HG03139 (cell line): ENCODE measurements around the gene LSAMP.

Source experiments
- ATAC-seq: cut with Tn5 transposase; IDR thresholded peaks from one replicate; pipeline ENCODE4 v1.9.1; 2021; ENCODE audit not compliant: unreplicated experiment

The LSAMP gene

DNA sequence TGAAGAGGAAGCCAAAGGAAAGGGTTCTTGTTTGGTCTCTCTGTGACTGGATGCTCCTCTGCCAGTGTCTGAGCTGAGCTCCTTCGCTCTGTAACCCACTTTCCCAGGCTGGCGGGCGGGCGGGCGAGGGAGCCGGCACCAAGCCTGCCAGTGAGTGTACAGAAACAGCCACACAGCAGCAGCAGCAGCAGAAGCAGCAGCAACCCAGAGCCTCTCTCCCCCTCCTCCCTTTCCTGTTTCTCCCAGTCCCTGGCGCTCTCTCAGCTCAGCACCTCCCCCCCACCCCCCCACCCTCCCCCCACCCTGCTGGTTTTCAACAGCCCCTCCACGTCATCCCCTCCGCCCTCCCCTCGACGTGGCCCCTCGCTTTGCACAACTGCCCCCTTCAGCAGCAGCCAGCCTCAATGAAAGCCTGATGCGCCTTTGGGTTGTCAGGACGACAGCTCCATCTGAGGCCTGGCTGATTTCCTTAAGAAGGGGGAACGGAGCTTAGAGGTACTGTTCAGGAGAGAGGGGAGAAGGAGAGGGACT, at the start of gene LSAMP:
TSS of gene LSAMP (minus strand) at position 177 of the 531 bp plus-strand sequence.
- ATAC-seq = no peak

DNA sequence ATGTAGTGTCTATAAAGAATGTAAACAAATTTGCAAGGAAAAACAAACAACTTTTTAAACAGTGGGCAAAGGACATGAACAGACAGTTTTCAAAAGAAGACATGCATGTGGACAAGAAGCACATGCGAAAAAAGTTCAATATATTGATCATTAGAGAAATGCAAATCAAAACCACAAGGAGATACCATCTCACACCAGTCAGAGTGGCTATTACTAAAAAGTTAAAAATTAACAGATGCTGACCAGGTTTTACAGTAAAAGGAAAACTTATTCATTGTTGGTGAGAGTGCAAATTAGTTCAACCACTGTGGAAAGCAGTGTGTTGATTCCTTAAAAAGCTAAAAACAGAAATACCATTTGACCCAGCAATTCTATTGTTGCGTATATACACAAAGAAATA, 47.1 kb upstream of the LSAMP start:
- ATAC-seq = no peak

DNA sequence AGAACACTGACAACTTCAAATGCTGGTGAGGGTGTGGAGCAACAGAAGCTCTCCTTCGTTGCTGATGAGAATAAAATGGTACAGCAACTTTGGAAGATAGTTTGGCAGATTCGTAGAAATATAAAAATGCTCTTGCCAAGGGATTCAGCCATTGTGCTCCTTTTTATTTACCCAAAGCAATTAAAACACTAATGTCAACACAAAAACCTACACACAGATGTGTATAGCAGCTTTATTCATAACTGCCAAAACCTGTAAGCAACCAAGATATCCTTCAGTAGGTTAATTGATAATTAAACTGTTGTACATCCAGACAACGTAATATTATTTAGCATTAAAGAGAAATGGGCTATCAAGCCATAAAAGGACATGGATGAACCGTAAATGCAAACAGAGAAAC, 37.8 kb upstream of the LSAMP start:
- no peak for ATAC-seq

DNA sequence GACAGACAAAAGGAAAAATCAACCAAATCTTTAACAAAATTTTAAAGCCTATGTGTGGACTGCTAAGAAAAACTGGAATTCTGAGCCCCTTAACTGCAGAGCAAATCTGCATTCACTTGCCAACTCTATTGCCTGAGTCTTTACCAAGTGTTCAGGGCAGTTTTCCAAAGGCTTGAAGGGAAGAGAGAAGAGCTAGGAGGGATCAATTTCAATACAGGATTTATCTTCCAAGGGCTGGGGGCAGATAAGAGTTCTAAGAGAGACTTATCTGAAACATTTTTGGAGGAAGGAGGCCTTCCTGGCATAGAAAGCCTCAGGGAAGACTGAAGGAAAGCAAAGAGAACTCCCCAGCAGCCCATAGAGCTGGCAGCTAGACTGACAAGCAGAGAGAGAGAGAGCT, 31.4 kb upstream of the LSAMP start:
- no peak for ATAC-seq

DNA sequence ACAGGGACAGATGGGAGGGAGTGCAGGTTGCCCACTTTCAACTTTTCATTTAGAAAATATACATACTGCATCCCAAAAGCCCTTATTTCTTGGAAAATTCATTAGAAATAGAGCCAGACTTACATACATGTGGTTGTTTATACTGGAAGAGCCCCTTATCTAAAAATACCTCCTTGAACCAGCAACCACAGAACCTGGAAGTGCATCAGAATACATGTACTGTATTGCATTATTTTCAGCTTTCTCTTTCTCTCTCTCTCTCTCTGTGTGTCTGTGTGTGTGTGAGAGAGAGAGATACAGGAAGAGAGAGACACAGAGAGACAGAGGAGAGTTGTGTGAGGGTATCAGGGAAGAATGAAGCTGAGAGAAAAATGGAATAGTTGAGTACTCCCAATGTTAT, 29.5 kb upstream of the LSAMP start:
- no peak for ATAC-seq

DNA sequence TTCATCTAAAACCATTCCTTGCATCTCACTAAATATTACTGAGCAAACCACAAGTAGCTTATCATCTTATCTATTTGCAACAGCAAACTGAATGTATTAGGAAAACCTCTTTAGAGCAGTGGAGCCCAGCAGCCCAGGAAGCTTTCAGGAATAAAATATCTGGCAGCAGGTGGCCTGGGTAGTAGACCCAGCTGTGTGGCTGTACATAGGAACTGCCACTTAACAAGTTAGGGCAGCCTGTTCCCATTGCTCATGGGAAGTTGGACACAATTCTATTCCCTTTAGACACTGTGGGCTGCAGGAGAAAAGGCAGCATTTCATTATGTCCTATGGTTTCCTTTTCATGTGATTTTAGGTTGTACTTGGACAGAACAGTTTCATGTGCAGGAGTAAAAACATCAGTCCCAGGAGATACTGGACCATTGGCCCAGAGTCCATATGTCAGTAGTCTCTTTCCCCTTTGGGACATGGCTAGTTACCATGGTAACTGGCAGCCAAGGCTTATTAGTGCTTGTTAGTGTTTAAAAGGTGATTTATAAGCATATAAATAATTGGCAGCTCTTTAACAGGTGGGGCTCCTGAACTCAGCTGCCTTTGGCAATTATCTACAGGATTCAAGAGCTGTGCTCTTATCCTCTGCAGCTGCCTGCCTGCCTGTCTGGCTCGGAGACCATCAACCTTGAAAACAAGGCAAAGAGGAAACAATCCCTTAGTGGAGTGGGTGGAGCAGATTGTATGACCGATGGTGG, 28.9 kb upstream of the LSAMP start:
- no peak for ATAC-seq

DNA sequence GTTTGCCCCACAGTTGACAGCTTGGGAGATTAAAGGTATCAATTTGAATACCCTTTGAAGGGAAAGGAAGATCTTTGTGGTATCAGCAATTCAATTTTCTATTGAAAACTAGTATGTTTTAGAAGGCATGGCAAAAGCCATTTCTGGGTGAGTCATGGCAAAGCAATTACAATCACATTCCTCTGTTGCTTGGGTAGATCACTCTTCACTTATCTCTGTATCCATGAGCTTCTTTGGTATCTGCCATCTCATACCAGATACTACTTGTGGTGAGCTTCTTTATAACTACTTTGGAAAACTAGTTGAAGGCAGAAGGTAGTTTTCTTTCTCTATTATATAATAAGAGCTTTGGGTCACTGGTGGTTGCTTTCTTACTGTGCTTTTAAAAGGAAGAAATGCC, 28.3 kb upstream of the LSAMP start:
- no peak for ATAC-seq

DNA sequence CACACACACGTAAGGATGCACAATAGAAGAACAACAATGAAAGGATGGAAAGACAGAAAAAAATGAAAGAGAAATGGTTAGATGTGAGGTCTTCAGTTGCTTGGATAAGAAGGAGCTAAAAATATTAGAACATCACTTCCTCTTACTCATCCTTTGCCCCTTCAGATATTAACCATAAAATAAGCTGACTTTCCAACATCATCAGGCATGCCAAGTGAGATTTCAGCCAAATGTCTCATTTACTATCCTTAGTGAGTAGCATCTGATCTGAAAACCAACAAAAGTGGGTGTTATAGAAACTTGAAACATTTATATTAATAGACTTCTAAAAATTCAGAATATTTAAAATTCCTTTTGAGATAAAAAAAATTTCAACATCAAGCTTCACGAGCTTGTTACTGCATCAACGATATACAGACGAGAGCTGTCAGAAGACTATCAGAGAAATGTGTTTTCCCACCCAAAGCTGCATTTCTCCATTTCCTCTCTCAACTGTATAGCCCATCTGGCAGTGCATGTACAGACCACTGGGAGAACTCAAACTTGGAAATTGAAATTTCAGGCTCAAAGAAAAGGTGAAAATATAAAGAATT, 25.4 kb upstream of the LSAMP start:
- ATAC-seq = no peak

DNA sequence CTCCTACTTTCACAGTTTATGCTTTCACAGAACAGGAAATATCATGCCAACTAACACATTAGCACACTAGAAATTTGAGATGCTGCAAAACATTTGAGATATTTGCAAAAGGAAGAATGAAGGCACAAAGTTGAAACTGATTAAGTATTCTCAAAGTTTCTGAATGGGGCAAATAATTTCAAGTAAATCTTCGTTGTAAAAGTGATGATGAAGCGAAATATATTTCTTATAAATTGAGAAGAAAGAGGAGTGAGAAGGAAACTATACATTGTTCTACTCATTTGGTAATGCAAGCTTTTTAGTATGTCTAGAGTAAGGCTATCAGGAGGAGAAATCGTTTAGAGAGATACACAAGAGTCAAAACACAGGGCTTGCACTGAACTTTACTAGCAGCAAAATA, 24.3 kb upstream of the LSAMP start:
- no peak for ATAC-seq

DNA sequence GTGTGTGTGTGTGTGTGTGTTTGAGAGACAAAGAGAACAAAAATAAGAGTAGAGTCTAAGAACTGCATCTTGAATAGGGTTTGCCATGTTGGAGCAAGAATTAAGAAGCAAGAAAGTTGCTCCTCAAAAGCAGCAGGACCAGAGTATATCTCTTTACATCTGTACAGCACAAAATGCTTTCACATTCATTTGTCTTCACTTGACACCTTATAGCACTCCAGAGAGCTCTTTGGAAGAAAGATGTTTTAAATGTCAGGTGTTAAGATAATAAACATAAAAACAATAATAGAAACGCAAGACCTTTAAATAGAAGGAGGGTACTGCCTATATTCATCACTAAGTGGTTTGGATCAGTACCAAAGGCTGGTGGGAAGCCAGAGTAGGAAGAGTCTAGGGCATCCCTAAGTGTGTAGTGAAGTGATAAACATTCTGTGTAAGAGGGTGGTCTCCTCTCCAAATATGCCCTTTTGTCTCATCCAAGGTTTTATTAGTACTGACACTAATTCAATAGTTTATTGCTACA, 19.1 kb upstream of the LSAMP start:
- ATAC-seq = no peak

DNA sequence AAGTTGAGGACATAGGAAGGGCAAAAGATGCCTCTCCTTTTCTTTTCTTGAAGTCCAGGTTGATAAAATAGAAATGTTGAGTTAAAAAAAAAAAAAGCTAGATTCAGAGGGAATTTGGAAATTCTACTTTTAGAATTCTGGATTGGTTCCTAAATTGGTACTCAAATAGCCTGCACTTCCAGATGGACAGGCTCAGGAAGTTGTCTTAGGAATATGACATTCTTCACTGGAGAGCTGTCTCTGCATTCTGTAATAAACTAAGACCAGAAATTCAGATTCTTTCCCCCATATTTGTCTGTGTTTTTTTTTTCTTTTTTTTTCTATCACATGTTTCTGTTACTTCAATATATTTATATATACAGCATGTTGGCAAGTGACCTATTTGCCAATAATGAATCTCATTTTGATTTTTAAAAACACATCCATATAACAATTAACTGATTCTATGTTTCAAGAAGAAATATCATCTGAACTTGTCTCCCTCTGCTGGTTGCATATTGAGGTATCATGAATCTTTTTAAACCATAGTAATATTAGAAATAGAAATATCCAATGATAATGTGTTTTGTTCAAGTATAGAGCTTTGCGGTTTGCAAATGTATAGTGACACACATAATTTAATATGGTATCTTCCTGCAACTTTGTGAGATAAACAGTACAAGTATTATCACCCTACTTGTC, 8.5 kb upstream of the LSAMP start:
- no peak for ATAC-seq

DNA sequence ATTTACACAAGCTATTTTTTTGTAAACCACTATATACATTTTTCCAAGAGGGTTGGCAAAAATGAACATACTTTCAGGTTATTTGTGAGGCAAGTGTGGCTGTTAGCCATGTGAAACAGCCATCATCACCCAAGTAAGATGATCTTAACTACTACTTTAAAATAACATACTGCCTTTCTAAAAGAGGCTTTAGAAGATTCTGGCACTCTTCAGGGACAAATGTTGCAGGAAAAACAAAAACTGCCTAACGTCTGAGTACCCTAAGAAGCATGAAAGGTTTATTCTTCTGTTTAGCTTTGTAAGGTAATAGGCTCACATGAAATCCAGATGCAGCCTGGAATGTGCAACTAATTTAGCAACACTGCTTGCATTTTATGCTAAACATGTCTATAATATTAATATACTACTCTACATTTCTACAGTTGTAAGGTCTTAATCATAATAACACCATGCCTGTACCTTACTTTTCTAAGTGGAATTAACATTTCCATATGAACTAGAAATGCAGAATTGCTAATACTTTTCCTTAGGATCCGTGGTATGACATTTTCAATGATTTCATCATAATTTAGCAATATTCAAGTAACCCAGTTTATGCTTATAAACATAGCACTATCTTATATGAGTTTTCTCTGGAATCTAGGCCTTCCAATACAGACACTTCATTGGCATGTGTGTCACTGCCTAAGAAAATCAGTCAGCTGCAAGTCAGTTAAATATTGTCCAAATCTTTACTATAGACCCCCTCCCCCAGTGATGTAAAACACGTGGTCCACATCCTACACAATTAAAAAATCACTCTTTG, 4.5 kb upstream of the LSAMP start:
- no peak for ATAC-seq

DNA sequence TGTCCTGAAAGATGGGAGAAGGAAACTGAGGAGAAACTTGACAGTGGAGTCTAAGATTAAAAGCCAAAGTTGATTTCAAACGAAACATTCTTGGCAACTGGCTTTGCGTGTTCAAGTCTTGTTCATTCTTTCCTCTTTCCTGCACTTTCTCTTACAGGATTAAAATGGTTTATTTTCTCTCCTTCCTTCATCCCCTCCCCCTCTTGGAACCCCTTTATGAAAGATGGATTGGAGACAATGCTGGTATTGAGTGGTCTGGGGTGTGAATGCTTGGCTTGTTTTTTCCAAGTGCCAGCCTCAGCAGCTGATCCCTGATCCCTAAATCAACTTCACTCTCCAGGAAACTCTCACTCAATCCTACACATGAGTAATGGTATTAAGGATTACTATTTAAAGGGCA, 703 bp upstream of the LSAMP start:
- ATAC-seq = no peak

DNA sequence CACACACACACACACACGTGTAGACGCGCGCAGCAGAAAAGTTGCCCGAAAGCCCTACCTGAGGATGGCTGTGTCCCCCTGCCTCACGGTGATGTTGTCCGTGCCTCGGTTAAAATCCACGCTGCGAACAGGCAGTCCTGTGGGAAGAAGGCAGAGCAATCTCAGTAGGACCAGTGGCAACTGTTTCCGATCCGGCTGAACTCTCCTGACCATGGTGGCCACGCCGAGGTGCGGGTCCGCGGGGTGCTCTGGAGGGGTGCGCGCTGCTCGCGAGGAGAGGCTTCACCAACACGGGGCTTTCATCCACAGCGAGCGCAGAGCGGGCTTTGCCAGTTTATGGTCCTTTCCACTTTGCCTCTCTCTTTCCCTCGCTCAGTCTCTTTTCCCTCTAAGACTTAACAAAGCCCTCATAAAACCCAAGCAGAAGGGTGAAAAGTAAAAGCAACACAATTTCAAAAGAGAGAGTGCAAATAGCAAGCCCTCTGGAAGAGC, 422 bp downstream of the LSAMP start:
- ATAC-seq = no peak

DNA sequence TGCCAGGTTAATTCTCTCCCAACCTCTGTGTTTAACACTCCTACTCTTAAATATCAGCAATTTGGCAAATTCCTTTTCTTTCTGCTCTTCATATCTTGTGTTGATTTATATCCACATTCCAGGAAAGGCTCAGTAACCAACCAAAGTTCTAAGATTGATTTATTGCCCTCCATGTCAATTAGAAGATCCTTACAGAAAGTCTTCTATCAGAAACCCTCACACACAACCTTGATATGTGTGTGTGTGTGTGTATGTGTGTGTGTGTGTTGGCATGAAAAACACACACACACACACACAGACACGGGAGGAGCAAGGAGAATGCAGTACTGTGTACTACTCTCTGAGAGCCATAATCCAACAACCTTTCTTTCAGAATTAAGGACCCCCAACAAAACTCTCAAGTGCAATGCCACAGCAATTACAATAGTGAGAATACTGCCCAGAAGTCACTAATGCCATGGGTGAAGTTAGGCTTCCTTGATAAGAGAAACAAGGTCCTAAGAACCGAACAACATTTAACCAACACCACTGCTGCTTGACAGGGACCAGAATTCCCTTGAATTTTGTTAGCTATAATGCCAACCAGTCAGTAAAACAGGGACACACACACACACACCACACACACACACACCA, 1.1 kb downstream of the LSAMP start:
- no peak for ATAC-seq

DNA sequence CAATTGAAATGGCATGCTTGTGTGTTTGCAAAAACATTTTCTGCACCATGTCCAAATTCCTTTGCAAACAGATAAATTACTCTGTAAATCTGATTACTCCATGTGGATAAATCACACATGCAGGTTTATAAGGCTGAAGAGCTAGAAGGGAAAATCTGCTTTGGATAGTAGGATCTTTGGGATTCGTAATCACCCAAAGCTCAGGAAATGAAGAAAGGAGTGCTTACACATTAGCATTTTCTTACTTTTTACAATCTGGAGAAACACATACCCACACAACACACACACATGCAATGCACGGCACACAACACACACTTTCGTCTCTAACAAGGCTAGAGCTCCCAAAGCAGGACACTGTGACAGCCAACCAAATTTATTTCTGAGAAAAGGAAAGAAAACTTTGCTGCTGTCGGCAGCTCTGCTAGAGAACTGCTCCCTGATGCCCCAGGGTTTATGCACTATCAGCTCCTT, 2.1 kb downstream of the LSAMP start:
- ATAC-seq = no peak

DNA sequence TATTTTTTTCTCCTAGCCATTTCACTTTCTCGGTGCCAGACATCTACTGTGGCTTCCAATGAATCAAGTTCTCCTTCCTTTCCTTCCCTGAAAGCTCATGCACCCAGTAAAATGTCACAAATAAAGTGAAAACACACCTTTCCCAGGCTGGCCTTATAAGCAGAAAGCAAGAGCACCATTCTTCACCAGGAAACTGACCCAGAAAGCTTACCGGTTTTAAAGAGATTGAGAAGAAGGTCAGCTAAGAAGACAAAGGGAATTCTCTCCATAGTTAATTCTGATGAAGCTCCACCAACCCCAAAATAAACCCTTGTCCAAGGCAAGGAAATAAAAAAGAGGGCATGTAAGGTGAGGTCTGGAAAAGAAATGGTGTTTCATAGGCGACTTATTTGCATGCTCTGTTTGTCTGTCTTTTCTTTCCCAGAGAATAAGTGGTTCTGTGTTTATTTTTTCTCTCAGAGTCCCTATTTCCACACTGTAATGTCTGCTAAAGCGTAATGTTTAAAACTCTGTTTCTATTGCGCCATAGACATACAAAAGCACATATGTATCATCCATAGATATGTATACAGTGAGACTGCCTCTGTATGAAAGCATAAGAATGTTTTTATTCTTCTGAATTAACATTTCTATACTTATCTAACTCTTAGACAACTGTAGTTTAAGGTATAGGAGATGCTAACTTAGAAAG, 2.8 kb downstream of the LSAMP start:
- no peak for ATAC-seq

DNA sequence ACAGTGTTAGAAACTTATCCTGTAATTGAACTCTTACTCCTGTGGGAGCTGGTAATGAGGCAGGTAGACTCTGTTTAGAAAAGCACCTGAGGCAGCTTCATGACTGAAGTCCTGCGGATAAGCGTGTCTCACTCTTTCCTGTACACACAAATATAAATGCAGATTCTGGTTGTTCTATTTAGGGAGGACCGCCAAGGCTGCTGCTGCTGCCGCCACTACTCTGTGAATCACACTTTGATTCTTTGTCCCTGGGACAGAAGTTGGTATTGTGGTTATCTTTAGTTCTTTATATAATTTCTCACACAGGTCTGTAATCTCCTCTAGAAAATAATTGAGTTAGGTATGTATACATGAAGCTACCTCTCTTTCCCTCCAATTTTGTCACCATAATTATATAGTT, 3.6 kb downstream of the LSAMP start:
- no peak for ATAC-seq

DNA sequence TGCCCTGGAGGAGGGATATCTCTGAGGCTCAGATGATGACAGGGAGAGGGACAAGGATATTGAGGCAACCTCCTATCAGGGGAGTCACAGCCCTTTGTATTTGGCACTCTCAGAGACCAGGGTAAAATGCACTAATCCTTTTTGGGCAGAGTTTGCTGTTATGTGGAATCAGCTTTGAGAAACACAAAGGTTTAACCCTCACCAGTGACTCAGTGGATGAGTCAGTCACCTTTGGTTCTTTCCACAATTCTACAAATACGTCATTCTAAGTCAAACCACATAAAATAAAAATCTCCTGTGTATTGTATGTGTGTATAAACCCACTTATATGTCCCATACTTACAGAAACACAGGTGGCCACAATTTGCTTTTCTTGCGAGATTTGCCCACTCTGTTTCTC, 5.1 kb downstream of the LSAMP start:
- no peak for ATAC-seq

DNA sequence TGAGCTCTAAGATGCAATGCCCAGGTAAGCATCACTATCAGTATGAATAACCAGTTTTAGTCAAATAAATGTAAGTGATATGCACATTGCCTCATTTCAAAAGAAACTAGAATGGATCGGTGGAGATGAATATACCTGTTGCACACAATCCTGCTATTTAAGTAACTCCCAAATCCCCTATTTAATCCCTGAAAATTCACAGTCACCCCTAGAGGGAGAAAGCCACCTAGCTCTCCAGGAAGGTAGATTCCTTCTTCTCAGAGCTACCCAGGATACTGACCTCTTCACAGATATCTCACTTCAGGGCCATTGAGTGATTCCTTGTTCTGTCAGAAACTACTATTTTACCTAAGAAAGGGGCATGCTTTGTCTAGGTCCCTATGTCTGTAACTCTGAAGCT, 11.7 kb downstream of the LSAMP start:
- no peak for ATAC-seq
